ENCODE measurements around the gene POLR3GL.

DNA sequence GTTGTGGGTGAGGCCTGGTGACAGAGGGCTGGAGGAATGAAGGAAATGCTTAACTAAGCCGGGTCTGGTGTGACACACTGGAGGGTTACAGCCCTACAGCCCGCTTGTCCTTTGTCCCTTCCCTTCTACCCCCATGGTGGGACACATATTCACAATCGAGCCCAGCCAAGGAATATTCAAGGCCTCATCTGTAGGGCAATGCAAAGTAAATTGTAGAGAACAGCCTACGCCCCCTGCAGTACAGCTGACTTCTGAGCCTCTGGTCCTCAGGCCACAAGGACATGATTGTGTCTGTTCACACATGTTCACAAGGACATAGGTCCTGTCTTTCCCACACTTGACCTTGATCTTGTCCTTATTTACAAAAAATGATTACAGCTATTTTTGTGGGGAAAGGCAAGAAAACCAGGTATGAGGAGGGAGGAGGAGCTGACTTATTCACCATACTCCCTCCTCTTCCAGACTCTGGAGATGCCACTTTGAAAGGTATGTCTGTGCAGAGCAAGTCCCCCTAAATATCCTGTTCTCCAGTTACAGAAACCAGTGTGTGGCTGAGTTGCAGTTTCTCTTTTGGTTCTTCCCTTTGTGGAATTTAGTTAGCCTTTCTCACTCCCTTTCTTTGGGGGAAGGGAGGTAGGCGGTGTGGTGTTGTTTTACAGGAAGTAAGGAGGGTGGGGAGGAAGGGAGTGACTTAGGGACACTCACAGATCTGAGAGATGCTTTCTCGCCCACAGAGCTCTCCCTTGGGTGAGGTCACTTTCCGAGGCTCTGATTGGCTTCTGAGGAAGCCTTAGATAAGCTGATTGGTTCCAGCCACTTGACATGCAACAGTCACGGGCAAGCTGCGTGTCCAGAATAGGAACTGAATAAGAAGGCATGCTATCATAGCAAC lies 14.6 kb downstream of the POLR3GL start:
- TF ChIP-seq, protein P1, sequence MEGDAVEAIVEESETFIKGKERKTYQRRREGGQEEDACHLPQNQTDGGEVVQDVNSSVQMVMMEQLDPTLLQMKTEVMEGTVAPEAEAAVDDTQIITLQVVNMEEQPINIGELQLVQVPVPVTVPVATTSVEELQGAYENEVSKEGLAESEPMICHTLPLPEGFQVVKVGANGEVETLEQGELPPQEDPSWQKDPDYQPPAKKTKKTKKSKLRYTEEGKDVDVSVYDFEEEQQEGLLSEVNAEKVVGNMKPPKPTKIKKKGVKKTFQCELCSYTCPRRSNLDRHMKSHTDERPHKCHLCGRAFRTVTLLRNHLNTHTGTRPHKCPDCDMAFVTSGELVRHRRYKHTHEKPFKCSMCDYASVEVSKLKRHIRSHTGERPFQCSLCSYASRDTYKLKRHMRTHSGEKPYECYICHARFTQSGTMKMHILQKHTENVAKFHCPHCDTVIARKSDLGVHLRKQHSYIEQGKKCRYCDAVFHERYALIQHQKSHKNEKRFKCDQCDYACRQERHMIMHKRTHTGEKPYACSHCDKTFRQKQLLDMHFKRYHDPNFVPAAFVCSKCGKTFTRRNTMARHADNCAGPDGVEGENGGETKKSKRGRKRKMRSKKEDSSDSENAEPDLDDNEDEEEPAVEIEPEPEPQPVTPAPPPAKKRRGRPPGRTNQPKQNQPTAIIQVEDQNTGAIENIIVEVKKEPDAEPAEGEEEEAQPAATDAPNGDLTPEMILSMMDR (conservative IDR thresholded peaks at IDR 0.05), result no peak
- no peak for TF ChIP-seq ZFX (IDR thresholded peaks at IDR 0.05)

All from C4-2B (cell line).